AG10803 (cell line): Measurements from ENCODE around the gene CALML4.

Experiments used
- DNase-seq: peaks from one replicate; pipeline ENCODE4 v3.0.0; 2010; ENCODE audit warnings: low read depth
- H3K4me3 ChIP-seq: 2 replicates; pipeline ENCODE4 v1.5.1; 2011; ENCODE audit warnings: mild to moderate bottlenecking, low read length, control low read depth
- CTCF ChIP-seq: conservative IDR thresholded peaks from 2 replicates; pipeline ENCODE4 v1.5.1; 2011; ENCODE audit warnings: mild to moderate bottlenecking, low read length, control low read depth, inconsistent platforms

The CALML4 gene

DNA sequence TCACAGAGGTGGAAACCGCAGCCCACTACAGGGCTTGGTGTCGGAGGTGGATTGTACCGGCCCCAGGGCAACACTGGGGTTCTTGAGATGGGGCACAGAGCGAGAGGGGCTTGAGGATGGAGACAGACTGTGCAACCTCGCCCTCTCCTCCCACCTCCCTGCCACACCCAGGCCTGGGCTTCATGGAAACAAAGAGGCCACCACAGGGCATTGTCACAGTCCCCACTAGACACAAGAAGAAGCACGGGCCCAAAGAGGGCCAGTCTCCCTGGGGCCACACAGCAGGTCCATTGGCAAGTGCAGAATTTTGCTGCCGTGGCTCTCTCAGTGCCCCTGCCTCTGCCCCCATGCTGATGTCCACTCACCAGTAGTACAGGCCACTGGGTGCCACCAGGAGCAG lies 4.1 kb upstream of the CALML4 start:
- no peak for DNase-seq
- H3K4me3 ChIP-seq: no peak overlapping the region
- TF ChIP-seq CTCF: no peak

DNA sequence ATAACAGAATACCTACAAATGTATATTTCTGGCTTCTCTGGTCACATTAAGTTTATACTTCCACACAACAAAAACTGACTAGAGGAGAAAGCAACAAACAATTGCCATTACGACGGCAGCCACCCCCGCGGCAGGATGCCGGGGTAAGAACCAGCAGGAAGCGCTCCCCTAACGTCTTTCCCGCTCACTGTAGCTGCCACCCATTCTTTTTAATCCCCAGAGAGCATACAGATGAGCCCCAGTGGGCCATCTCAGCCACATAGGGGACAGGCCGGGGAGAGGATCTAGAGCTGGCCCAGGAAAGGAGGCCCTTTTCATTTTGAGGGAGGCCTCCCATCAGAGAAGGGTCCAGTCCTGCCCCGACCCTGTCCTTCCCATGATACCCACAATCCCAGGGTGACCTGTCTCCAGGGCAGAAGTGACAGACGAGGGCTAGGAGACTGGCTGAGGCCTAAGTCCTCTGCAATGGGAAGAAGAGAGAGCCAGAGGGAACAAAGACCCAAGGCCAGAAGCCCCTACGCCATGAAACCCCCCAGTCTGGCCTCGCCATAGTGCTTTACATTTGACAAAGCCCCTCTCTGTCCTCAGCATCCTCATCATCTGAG lies 3.6 kb upstream of the CALML4 start:
- TF ChIP-seq CTCF: no peak
- DNase-seq: no peak
- H3K4me3 ChIP-seq: no peak overlapping the region

DNA sequence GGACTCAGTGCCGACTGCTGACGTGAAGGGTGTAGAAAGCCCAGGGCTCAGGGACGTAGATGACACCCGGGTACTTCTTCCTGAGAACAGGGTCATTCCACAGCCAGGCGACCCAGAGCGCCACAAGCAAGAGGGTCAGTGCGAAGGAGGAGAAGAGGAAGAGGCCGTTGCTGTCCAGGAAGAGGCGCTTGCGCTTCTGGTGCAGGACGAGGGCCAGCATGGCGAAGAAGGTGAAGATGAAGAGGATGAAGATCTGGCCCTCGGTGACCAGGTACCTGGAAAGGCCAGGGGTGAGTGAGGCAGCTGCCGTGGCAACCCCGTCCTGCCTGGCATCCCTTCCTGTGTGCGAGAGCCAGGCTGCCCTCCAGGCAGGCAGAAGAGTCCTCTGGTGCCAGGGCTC lies 3.0 kb upstream of the CALML4 start:
- no peak for TF ChIP-seq CTCF
- H3K4me3 ChIP-seq: no peak overlapping the region
- no peak for DNase-seq

DNA sequence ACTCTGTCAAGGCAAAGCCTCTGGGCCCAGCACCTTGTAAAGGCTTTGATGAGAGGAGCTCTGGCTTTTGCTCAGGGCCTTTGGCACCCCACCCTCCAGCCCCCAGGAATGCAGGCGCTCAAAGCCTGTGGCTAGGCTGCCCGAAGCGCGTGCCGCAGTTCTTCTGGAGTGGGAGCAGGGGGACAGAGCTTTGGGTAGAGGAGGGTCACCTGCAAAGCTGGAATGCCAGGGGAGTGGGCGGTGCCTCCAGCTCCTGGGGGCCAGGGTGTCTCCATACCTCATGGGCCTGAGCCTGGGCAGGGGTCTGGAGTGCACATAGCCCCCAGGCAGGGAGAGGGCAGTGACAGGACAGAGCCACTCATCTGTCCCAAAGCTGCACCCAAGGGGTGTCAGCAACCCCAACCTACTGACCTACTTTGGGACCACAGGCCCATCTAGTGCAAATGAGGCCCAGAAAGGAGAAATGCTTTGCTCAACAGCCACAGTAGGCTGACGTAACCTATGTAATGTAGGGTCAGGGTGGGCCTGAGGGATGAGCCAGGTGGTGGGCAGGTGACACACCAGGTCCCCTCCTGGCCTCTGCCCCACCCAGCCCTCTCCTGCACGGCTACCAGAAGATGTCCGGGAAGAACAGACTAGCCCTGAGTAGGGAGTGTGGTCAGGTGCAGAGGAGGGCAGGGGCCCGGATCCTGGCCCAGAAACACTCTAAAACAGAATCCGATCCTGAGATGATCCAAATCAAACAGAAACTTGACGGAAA lies 2.2 kb upstream of the CALML4 start:
- TF ChIP-seq CTCF: no peak
- H3K4me3 ChIP-seq: no peak overlapping the region
- no peak for DNase-seq

- no peak overlapping the region for H3K4me3 ChIP-seq
- no peak for DNase-seq
- no peak for TF ChIP-seq CTCF
These were observed 1.6 kb upstream of the CALML4 start for GRCh38 chr15:68206711-68207151.

- TF ChIP-seq CTCF: no peak
- H3K4me3 ChIP-seq: no peak overlapping the region
- DNase-seq: no peak
These were observed 915 bp upstream of the CALML4 start for GRCh38 chr15:68205954-68206539.

- TF ChIP-seq CTCF: no peak
- no peak for DNase-seq
- no peak overlapping the region for H3K4me3 ChIP-seq
These were observed 419 bp upstream of the CALML4 start for GRCh38 chr15:68205558-68205944.
